HG03378 (cell line): ENCODE measurements around the gene DNAAF8.
"Not testable (repeated sequence)": the region's sequence is repeated elsewhere in the genome, so short reads cannot be mapped to it uniquely, and the experiment has no call there.

ENCODE experiments used
- ATAC-seq: cut with Tn5 transposase; IDR thresholded peaks from one replicate; pipeline ENCODE4 v1.9.1; 2021; ENCODE audit warnings: mild to moderate bottlenecking, moderate library complexity; ENCODE audit not compliant: unreplicated experiment

DNAAF8 gene

GRCh38 chr16:4714996-4715395 lies 19.3 kb upstream of the DNAAF8 start:
- no peak for ATAC-seq

GRCh38 chr16:4718466-4718865 lies 15.9 kb upstream of the DNAAF8 start:
- ATAC-seq = no peak

GRCh38 chr16:4723071-4723767 lies 11.1 kb upstream of the DNAAF8 start:
- no peak for ATAC-seq

GRCh38 chr16:4724661-4725270 lies 9.6 kb upstream of the DNAAF8 start:
- no peak for ATAC-seq

GRCh38 chr16:4726616-4727015 lies 7.7 kb upstream of the DNAAF8 start:
- no peak for ATAC-seq

GRCh38 chr16:4728676-4729075 lies 5.7 kb upstream of the DNAAF8 start:
- no peak for ATAC-seq

- no peak for ATAC-seq
Measured at GRCh38 chr16:4729876-4730275, 4.5 kb upstream of the DNAAF8 start.

GRCh38 chr16:4733211-4733742 lies 1.1 kb upstream of the DNAAF8 start:
- ATAC-seq = no peak

GRCh38 chr16:4733747-4734062 lies 632 bp upstream of the DNAAF8 start:
- peak; percentile 21 for ATAC-seq

- peak; percentile 36 for ATAC-seq
Measured at GRCh38 chr16:4734730-4735535, 596 bp downstream of the DNAAF8 start.

GRCh38 chr16:4736546-4736945 lies 2.2 kb downstream of the DNAAF8 start:
- no peak for ATAC-seq

- no peak for ATAC-seq
Measured at GRCh38 chr16:4737545-4737944, 3.2 kb downstream of the DNAAF8 start.

- ATAC-seq = not testable (repeated sequence)
Measured at GRCh38 chr16:4738370-4738769, 4.0 kb downstream of the DNAAF8 start.

- ATAC-seq = no peak
Measured at GRCh38 chr16:4743226-4743878, 9.0 kb downstream of the DNAAF8 start.

GRCh38 chr16:4744555-4745273 lies 10.4 kb downstream of the DNAAF8 start:
- ATAC-seq = no peak

GRCh38 chr16:4745274-4745569 lies 10.9 kb downstream of the DNAAF8 start:
- ATAC-seq = no peak

GRCh38 chr16:4746215-4746614 lies 11.9 kb downstream of the DNAAF8 start:
- no peak for ATAC-seq

- no peak for ATAC-seq
Measured at GRCh38 chr16:4746991-4747574, 12.7 kb downstream of the DNAAF8 start.

- ATAC-seq = no peak
Measured at GRCh38 chr16:4747906-4748681, 13.8 kb downstream of the DNAAF8 start.
